GM12878 (cell line): ENCODE measurements around the gene SHB. TPM values are rescaled to one million over a fixed set of nuclear protein-coding genes. Genes with fewer than 3 reads are reported as not detected.
A peak's percentile ranks its signal among the peaks of the same experiment; 100 is the strongest.

ENCODE experiments used
- ASH2L ChIP-seq: fragments of 300-600, 200-600 bp; sonication (generic); IDR thresholded peaks from 2 replicates; pipeline ENCODE4 v1.6.1; 2017; ENCODE audit warnings: low read depth, mild to moderate bottlenecking, borderline replicate concordance
- ATF2 ChIP-seq: IDR thresholded peaks from 2 replicates; pipeline ENCODE4 v1.6.1; 2012; ENCODE audit warnings: low read length, inconsistent platforms
- CBFB ChIP-seq: IDR thresholded peaks from 2 replicates; pipeline ENCODE4 v1.6.1; 2016; ENCODE audit warnings: antibody characterized with exemption, low read depth
- CBX5 ChIP-seq: sonication (generic); IDR thresholded peaks from 2 replicates; pipeline ENCODE4 v1.6.1; 2016; ENCODE audit warnings: low read depth, moderate library complexity, mild to moderate bottlenecking, inconsistent platforms
- ETV6 ChIP-seq, 2 experiments: fragments of 450-650 bp in 1 of 2; IDR thresholded peaks in 1 of 2; conservative IDR thresholded peaks in 1 of 2; 2 replicates each; pipeline ENCODE4 v1.6.1; 2014; ENCODE audit warnings: antibody characterized with exemption in 1 of 2, borderline replicate concordance in 1 of 2, low read depth in 1 of 2, mild to moderate bottlenecking in 1 of 2, moderate library complexity in 1 of 2
- FOXM1 ChIP-seq: IDR thresholded peaks from 2 replicates; pipeline ENCODE4 v1.6.1; 2012; ENCODE audit warnings: low read depth, mild to moderate bottlenecking, inconsistent platforms, low read length, moderate library complexity
- HDAC6 ChIP-seq: fragments of 200-600 bp; sonication (generic); IDR thresholded peaks from one replicate; pipeline ENCODE4 v1.8.0; 2017; ENCODE audit warnings: antibody characterized with exemption; ENCODE audit not compliant: unreplicated experiment
- MAX ChIP-seq: IDR thresholded peaks from 2 replicates; pipeline ENCODE4 v1.6.1; 2012; ENCODE audit warnings: low read depth, low read length, improper control_type of control experiment
- MYB ChIP-seq: fragments of 150-350 bp; IDR thresholded peaks from 2 replicates; pipeline ENCODE4 v1.6.1; 2014; ENCODE audit warnings: mild to moderate bottlenecking, low read depth, low read length, borderline replicate concordance
- NFIC ChIP-seq: IDR thresholded peaks from 2 replicates; pipeline ENCODE4 v1.6.1; 2012; ENCODE audit warnings: low read depth, mild to moderate bottlenecking, inconsistent platforms, low read length, moderate library complexity
- NRF1 ChIP-seq: conservative IDR thresholded peaks from 2 replicates; pipeline ENCODE4 v1.6.1; 2011; ENCODE audit warnings: mild to moderate bottlenecking, low read depth, low read length, improper control_type of control experiment
- RELA ChIP-seq: fragments of 450-650 bp; IDR thresholded peaks from 2 replicates; pipeline ENCODE4 v1.8.0; 2014; ENCODE audit warnings: borderline replicate concordance; ENCODE audit not compliant: partially characterized antibody
- RELB ChIP-seq: fragments of 450-650 bp; IDR thresholded peaks from 2 replicates; pipeline ENCODE4 v1.6.1; 2017; ENCODE audit warnings: low read depth, mild to moderate bottlenecking, moderate library complexity
- SPI1 ChIP-seq: IDR thresholded peaks from 2 replicates; pipeline ENCODE4 v1.6.1; 2011; ENCODE audit warnings: low read depth, mild to moderate bottlenecking, low read length, moderate library complexity, borderline replicate concordance; ENCODE audit not compliant: insufficient read depth
- SREBF2 ChIP-seq: IDR thresholded peaks from 2 replicates; pipeline ENCODE4 v1.6.1; 2012; ENCODE audit warnings: mild to moderate bottlenecking, low read length
- TBL1XR1 ChIP-seq: IDR thresholded peaks from 2 replicates; pipeline ENCODE4 v1.6.1; 2012; ENCODE audit warnings: low read depth, low read length, improper control_type of control experiment
- TCF3 ChIP-seq: IDR thresholded peaks from 2 replicates; pipeline ENCODE4 v1.6.1; 2012; ENCODE audit warnings: low read depth, mild to moderate bottlenecking, low read length, borderline replicate concordance; ENCODE audit not compliant: insufficient read depth
- USF1 ChIP-seq: IDR thresholded peaks from 2 replicates; pipeline ENCODE4 v1.6.1; 2011; ENCODE audit warnings: borderline replicate concordance, low read depth, mild to moderate bottlenecking, moderate library complexity, mixed read lengths, low read length; ENCODE audit not compliant: insufficient read depth; ENCODE audit errors: extremely low read length
- ZBTB11 ChIP-seq: fragments of 450-650 bp; formaldehyde crosslinking; IDR thresholded peaks from 2 replicates; pipeline ENCODE4 v1.5.0; 2022; ENCODE audit warnings: mild to moderate bottlenecking, missing genetic modification characterization
- ZNF384 ChIP-seq: IDR thresholded peaks from 2 replicates; pipeline ENCODE4 v1.6.1; 2012; ENCODE audit warnings: low read depth, mild to moderate bottlenecking, low read length, improper control_type of control experiment, borderline replicate concordance
- polyA plus RNA-seq, 11 experiments: library from polyadenylated mRNA; depleted of rRNA in 4 of 11; unstranded in 6 of 11; stranded (reverse) in 5 of 11; fragments of >200 nt; fragmentation: Nextera tagmentation in 4 of 11; fragmentation: Illumina TruSeq in 1 of 11; extraction: Ambion mirVana in 4 of 11; extraction: Trizol in 1 of 11; gene quantifications; 1 replicate in 1 of 11; 2 replicates in 10 of 11; pipeline versions ENCODE4 v1.2.1 to v1.2.3, GENCODE V29; 2011 to 2016; ENCODE audit warnings: inconsistent platforms in 2 of 11, missing spikeins in 2 of 11, low read depth in 1 of 11
- total RNA-seq, 4 experiments: library from RNA; depleted of rRNA in 3 of 4; stranded (reverse); fragments of >200 nt in 3 of 4; fragmentation: Illumina TruSeq in 1 of 4; extraction: Trizol in 1 of 4; gene quantifications; 2 replicates each; pipeline versions ENCODE4 v1.2.1 to v1.2.3, GENCODE V29; 2013 to 2021

The SHB gene
- total and polyA plus RNA-seq, 10 of the 15 experiments (the other 5 are each of a cell fraction or from before 2014, with no cell fraction given) = 0.29 to 6.2 (median 1.3) TPM

GRCh38 chr9:38008168-38009034, 60.6 kb downstream of the SHB start (continued):
- TF ChIP-seq ETV6 (conservative IDR thresholded peaks at IDR 0.05 in 1 of 2, IDR thresholded peaks at IDR 0.05 in 1 of 2; ENCODE audit: borderline replicate concordance in 1 of 2, low read depth in 1 of 2) (no peak), CBFB (no peak), NFIC (no peak), ZBTB11 (CRISPR knock-in tag) (no peak), TCF3 (no peak), USF1 (no peak), SREBF2 (no peak), MYB (no peak), FOXM1 (no peak), SPI1 (peak; percentile 77), CBX5 (no peak), RELB (peak; percentile 54), NRF1 (no peak), ATF2 (no peak), ZNF384 (no peak), HDAC6 (no peak), MAX (0 out of 2 replicates have a peak, but pooled peaks have one; percentile 9), RELA (no peak), ASH2L (no peak), TBL1XR1 (no peak)
